Right renal cortex interstitium (tissue), 3 donors: ENCODE data around the gene ZFP1. TPM values are rescaled to one million over a fixed set of nuclear protein-coding genes. Genes with fewer than 3 reads are reported as not detected.

Experiments
- DNase-seq, 3 donors: peaks; one replicate each; pipeline ENCODE4 v3.0.0-alpha.2; 2013; ENCODE audit warnings: low read depth in 3 of 3, low spot score in 2 of 3
- polyA plus RNA-seq, 3 donors: library from polyadenylated mRNA; unstranded; fragments of 120-200 nt; gene quantifications; one replicate each; pipeline ENCODE4 v1.2.1, GENCODE V29; 2013; ENCODE audit not compliant: insufficient read length in 3 of 3

ZFP1 gene
- polyA plus RNA-seq, 3 donors = 25.5 to 28.9 (median 28.8) TPM

- no peak for DNase-seq
These were observed 385 bp upstream of the ZFP1 start for GRCh38 chr16:75147968-75148310.

GRCh38 chr16:75151798-75152197 is 3.5 kb downstream of the ZFP1 start:
- no peak for DNase-seq

- DNase-seq = no peak
These were observed 4.3 kb downstream of the ZFP1 start for GRCh38 chr16:75152635-75153034.

GRCh38 chr16:75160386-75160785 is 12.1 kb downstream of the ZFP1 start:
- DNase-seq = no peak

- DNase-seq = no peak
These were observed 21.6 kb downstream of the ZFP1 start for GRCh38 chr16:75169899-75170405.

GRCh38 chr16:75172578-75172977 is 24.3 kb downstream of the ZFP1 start:
- DNase-seq = no peak

- DNase-seq = no peak
These were observed 26.8 kb downstream of the ZFP1 start for GRCh38 chr16:75175074-75175473.

- no peak for DNase-seq
These were observed 28.6 kb downstream of the ZFP1 start for GRCh38 chr16:75176926-75177325.

GRCh38 chr16:75179208-75179607 is 30.9 kb downstream of the ZFP1 start:
- DNase-seq = no peak

- DNase-seq = no peak
These were observed 33.3 kb downstream of the ZFP1 start for GRCh38 chr16:75181630-75182029.

- DNase-seq = no peak
These were observed 40.6 kb downstream of the ZFP1 start for GRCh38 chr16:75188832-75189477.

GRCh38 chr16:75189638-75190245 is 41.4 kb downstream of the ZFP1 start:
- DNase-seq = no peak

GRCh38 chr16:75192606-75193264 is 44.4 kb downstream of the ZFP1 start:
- DNase-seq = no peak

- DNase-seq = no peak
These were observed 44.9 kb downstream of the ZFP1 start for GRCh38 chr16:75193265-75193650.

- no peak for DNase-seq
These were observed 45.6 kb downstream of the ZFP1 start for GRCh38 chr16:75193730-75194444.

- DNase-seq = no peak
These were observed 47.8 kb downstream of the ZFP1 start for GRCh38 chr16:75195811-75196790.

- no peak for DNase-seq
These were observed 48.5 kb downstream of the ZFP1 start for GRCh38 chr16:75196836-75197235.

GRCh38 chr16:75197522-75198134 is 49.3 kb downstream of the ZFP1 start:
- no peak for DNase-seq

GRCh38 chr16:75198135-75198600 is 49.8 kb downstream of the ZFP1 start:
- no peak for DNase-seq
